ENCODE results near the gene SPOCK1. TPM values are rescaled to one million over a fixed set of nuclear protein-coding genes. Genes with fewer than 3 reads are reported as not detected.

Gene SPOCK1
- total and polyA plus RNA-seq, 2 experiments from 2014 or later: 8.2 to 10.5 TPM

DNA sequence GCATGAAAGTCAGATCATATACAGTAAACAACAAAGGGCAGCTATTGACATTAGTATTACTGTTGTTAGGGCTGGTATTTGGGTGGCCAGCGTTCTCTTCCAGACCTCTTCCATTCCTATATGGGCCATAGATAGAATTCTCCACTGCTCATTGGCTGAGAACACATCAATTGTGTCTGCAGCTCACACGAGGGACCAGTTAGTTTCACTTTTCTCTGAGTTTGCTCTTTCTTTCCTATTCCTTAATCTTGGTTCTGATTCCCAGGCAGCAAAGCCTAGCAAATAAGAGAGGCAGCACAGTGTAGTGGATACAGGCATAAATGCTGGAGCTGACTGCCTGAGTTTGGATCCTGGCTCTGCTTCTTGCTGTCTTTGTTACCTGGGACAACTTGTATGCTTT, 476.4 kb downstream of the SPOCK1 start:
- peaks cover 2% of the 10 kb centered on the region for H3K27me3 Mint-ChIP-seq (ENCODE audit: insufficient read depth, low read depth, poor library complexity)
- TF ChIP-seq STAT1 (IDR thresholded peaks at IDR 0.05; ENCODE audit: unreplicated experiment) (no peak), JUNB (IDR thresholded peaks at IDR 0.05; ENCODE audit: unreplicated experiment) (no peak), CREB1 (CRISPR knock-in tag; IDR thresholded peaks at IDR 0.05; ENCODE audit: low read depth) (no peak), EZH2phosphoT487 (IDR thresholded peaks at IDR 0.05; ENCODE audit: unreplicated experiment) (no peak), ZNF331 (CRISPR knock-in tag; IDR thresholded peaks at IDR 0.05; ENCODE audit: low read depth) (no peak), ZNF114 (CRISPR knock-in tag; IDR thresholded peaks at IDR 0.05) (no peak), EZH2 (IDR thresholded peaks at IDR 0.05; ENCODE audit: low read depth, unreplicated experiment) (no peak), POLR2AphosphoS5 (IDR thresholded peaks at IDR 0.05; ENCODE audit: low read depth) (no peak), NANOG (IDR thresholded peaks at IDR 0.05; ENCODE audit: borderline replicate concordance) (no peak)
- TF ChIP-seq, protein P1, sequence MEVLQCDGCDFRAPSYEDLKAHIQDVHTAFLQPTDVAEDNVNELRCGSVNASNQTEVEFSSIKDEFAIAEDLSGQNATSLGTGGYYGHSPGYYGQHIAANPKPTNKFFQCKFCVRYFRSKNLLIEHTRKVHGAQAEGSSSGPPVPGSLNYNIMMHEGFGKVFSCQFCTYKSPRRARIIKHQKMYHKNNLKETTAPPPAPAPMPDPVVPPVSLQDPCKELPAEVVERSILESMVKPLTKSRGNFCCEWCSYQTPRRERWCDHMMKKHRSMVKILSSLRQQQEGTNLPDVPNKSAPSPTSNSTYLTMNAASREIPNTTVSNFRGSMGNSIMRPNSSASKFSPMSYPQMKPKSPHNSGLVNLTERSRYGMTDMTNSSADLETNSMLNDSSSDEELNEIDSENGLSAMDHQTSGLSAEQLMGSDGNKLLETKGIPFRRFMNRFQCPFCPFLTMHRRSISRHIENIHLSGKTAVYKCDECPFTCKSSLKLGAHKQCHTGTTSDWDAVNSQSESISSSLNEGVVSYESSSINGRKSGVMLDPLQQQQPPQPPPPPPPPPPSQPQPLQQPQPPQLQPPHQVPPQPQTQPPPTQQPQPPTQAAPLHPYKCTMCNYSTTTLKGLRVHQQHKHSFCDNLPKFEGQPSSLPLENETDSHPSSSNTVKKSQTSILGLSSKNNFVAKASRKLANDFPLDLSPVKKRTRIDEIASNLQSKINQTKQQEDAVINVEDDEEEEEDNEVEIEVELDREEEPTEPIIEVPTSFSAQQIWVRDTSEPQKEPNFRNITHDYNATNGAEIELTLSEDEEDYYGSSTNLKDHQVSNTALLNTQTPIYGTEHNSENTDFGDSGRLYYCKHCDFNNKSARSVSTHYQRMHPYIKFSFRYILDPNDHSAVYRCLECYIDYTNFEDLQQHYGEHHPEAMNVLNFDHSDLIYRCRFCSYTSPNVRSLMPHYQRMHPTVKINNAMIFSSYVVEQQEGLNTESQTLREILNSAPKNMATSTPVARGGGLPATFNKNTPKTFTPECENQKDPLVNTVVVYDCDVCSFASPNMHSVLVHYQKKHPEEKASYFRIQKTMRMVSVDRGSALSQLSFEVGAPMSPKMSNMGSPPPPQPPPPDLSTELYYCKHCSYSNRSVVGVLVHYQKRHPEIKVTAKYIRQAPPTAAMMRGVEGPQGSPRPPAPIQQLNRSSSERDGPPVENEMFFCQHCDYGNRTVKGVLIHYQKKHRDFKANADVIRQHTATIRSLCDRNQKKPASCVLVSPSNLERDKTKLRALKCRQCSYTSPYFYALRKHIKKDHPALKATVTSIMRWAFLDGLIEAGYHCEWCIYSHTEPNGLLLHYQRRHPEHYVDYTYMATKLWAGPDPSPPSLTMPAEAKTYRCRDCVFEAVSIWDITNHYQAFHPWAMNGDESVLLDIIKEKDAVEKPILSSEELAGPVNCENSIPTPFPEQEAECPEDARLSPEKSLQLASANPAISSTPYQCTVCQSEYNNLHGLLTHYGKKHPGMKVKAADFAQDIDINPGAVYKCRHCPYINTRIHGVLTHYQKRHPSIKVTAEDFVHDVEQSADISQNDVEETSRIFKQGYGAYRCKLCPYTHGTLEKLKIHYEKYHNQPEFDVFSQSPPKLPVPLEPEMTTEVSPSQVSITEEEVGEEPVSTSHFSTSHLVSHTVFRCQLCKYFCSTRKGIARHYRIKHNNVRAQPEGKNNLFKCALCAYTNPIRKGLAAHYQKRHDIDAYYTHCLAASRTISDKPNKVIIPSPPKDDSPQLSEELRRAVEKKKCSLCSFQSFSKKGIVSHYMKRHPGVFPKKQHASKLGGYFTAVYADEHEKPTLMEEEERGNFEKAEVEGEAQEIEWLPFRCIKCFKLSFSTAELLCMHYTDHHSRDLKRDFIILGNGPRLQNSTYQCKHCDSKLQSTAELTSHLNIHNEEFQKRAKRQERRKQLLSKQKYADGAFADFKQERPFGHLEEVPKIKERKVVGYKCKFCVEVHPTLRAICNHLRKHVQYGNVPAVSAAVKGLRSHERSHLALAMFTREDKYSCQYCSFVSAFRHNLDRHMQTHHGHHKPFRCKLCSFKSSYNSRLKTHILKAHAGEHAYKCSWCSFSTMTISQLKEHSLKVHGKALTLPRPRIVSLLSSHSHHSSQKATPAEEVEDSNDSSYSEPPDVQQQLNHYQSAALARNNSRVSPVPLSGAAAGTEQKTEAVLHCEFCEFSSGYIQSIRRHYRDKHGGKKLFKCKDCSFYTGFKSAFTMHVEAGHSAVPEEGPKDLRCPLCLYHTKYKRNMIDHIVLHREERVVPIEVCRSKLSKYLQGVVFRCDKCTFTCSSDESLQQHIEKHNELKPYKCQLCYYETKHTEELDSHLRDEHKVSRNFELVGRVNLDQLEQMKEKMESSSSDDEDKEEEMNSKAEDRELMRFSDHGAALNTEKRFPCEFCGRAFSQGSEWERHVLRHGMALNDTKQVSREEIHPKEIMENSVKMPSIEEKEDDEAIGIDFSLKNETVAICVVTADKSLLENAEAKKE (CRISPR knock-in tag; IDR thresholded peaks at IDR 0.05): no peak
- TF ChIP-seq, protein P2, sequence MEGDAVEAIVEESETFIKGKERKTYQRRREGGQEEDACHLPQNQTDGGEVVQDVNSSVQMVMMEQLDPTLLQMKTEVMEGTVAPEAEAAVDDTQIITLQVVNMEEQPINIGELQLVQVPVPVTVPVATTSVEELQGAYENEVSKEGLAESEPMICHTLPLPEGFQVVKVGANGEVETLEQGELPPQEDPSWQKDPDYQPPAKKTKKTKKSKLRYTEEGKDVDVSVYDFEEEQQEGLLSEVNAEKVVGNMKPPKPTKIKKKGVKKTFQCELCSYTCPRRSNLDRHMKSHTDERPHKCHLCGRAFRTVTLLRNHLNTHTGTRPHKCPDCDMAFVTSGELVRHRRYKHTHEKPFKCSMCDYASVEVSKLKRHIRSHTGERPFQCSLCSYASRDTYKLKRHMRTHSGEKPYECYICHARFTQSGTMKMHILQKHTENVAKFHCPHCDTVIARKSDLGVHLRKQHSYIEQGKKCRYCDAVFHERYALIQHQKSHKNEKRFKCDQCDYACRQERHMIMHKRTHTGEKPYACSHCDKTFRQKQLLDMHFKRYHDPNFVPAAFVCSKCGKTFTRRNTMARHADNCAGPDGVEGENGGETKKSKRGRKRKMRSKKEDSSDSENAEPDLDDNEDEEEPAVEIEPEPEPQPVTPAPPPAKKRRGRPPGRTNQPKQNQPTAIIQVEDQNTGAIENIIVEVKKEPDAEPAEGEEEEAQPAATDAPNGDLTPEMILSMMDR (conservative IDR thresholded peaks at IDR 0.05; ENCODE audit: low read depth in 2 of 2): no peak
- TF ChIP-seq, protein P3, sequence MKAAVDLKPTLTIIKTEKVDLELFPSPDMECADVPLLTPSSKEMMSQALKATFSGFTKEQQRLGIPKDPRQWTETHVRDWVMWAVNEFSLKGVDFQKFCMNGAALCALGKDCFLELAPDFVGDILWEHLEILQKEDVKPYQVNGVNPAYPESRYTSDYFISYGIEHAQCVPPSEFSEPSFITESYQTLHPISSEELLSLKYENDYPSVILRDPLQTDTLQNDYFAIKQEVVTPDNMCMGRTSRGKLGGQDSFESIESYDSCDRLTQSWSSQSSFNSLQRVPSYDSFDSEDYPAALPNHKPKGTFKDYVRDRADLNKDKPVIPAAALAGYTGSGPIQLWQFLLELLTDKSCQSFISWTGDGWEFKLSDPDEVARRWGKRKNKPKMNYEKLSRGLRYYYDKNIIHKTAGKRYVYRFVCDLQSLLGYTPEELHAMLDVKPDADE (IDR thresholded peaks at IDR 0.05): no peak
- Histone ChIP-seq H3K27ac (ENCODE audit: low read depth) (no peak overlapping the region), H3K4me3 (no peak overlapping the region), H3K4me1 (ENCODE audit: insufficient read depth) (no peaks in the 10 kb centered on the region), H2AFZ (no peak overlapping the region), H3K79me2 (replicated peaks; ENCODE audit: insufficient read depth) (no peaks in the 10 kb centered on the region), H4K20me1 (replicated peaks; ENCODE audit: insufficient read depth) (no peaks in the 10 kb centered on the region), H3K36me3 (ENCODE audit: insufficient read depth) (no peaks in the 10 kb centered on the region), H3K27me3 (ENCODE audit: insufficient read depth) (no peaks in the 10 kb centered on the region), H3K4me2 (no peak overlapping the region), H3K9me2 (ENCODE audit: insufficient read depth) (0 out of 2 replicates have a peak, but pooled peaks cover 1% of the 10 kb centered on the region), H3F3A (replicated peaks; ENCODE audit: low read depth) (no peaks in the 10 kb centered on the region)
- H3K9me3 Mint-ChIP-seq: no peaks in the 10 kb centered on the region
- ATAC-seq (no peak), DNase-seq (ENCODE audit: low spot score) (no peak)
- H3K27ac Mint-ChIP-seq: no peak overlapping the region
- H3K4me3 Mint-ChIP-seq: no peak overlapping the region
- no peaks in the 10 kb centered on the region for H3K36me3 Mint-ChIP-seq (ENCODE audit: low read depth)
- no peaks in the 10 kb centered on the region; the same call in 2 of the 3 replicates for H3K4me1 Mint-ChIP-seq

Measured in GM23338 (cell line).